Activated T-helper 1 cell treated with anti-CD3 and anti-CD28 coated beads, Interleukin-2, amount 50 U/mL, for 16 hours (primary cell): ENCODE results near the gene SLC6A12.

ENCODE experiments used
- DNase-seq, 2 donors: peaks; one replicate each; pipeline ENCODE4 v3.0.0-alpha.2; 2020; ENCODE audit warnings: low read depth in 1 of 2, low spot score in 1 of 2

SLC6A12 gene

DNA sequence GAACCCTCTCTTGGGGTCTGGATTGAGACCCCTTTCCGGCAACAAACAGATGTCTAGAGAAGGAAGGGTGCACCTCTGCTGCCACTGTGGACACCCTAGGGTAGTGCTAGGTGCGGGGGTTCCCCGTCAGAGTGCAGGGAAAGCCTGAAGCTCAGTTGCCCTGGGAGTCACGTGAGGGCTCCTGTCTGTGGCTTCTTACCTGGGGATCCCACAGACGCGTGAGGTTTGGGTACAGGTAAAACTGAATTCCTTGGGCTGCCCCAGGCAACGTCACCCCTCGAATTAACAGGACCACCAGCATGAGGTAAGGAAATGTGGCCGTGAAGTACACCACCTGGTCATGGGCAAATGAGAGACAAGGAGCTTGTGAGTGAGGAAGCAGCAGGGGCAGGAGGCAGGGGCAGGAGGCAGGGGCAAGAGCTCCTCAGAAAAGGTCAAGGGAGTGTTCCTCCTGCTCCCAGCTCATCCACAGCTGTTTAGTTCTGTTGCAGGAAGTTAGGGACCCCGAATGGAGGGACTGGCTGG is 21.0 kb upstream of the SLC6A12 start:
- DNase-seq, result no peak

DNA sequence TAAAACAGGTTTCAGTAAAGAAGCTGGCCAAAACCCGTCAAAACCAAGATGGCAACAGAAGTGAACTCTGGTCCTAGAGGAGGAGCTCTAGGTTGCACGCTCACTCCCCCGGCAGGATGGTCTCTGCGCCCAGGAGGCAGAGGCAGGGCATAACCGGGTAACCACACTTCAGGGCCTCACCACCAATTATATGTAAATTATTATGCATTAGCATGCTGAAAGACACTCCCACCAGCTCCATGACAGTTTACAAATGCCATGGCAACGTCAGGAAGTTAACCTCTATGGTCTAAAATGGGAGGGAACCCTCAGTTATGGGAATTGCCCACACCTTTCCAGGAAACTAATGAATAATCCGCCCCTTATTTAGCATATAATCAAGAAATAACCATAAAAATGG is 20.1 kb upstream of the SLC6A12 start:
- DNase-seq, result no peak

DNA sequence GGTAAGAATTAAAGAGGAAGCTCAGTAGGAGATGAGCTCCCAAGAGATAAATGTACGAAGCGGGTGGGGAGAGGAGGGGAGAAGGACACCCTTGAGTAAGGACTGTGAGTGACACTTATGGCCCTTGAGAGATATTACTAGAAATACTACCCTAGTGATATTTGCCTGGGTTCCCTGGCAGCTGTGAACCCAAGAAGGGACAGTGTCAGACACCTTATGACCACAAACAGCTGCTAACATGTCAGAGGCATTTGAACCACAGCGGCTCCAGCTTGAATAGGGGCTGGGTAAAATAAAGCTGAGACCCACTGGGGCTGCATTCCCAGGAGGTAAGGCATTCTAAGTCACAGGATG is 19.6 kb upstream of the SLC6A12 start:
- no peak for DNase-seq

DNA sequence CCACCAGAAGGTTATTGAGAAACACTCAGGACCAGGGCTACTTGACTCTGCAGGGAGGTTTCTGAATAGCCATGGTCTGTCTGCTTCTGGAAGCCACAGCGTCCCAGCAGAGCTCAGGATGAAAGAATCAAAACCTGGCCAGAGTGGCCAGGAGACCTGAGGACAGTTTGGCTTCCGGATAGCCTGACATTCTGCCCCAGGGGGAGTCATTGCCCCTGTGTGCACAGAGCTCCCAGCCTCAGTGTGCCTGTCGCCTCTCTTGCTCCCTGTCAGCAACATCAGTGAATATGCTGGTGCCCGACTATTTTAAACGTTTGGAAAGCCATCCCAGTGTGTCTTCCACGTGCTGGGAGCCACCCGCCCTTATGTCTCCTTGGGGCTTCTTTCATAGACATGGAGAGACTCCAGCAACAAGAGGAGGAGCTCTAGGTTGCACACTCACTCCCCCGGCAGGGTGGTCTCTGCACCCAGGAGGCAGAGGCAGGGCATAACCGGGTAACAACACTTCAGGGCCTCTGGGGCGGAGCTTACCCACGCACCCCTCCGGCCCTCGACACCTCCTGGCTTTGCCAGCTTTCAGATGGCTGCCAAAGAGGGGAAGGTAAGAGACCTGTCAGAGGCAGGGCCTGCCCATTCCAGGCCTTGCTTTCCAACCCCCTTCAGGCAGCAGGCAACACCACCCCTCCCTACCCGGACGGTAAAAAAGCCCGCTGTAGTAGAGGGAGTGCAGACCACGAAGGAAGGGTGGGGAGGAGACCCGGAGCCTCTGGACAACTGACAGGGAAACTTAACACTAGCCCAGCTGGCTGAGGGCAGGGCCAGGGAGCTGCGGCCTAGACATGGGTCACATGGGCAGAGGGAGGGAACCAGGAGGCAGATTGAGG is 19.0 kb upstream of the SLC6A12 start:
- DNase-seq, result no peak

GRCh38 chr12:230925-231671 is 17.1 kb upstream of the SLC6A12 start:
- DNase-seq, result no peak

DNA sequence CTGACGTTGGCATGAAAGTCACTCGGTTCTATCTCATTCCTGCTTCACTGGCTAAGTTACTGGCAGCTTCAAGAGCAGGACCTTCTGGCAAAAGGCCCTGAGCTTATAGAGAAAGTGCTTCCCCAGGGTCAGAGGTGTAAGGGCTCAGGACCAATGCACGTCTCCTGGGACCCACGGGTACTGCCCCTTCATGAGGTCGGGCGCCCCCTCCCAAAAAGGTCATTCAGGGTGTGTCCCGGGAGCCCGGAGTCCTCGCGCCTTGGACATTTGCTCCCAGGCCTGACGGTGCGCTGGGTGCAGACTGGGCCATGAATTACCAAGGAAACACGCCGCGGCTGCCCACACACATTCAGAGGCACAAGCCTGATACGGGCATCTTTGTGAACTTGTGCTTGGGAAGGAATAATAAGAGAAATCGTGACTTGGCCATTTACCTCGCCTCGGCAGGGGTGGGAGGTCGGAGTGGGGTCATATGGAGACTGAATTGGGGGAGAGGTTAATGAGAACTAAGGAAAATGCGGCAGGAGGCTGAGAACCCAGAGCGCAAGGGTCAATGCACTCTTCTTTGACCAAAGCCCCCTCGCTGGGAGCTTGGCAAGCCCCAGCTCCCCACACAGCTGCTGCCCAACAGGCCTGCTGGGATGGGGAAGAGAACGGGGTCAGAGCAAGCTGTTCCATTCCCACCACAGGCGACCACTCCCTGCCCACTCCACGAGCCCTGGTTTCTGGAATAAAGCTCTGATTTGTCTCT is 15.7 kb upstream of the SLC6A12 start:
- no peak for DNase-seq

GRCh38 chr12:228846-229200 is 14.9 kb upstream of the SLC6A12 start:
- DNase-seq, result no peak

DNA sequence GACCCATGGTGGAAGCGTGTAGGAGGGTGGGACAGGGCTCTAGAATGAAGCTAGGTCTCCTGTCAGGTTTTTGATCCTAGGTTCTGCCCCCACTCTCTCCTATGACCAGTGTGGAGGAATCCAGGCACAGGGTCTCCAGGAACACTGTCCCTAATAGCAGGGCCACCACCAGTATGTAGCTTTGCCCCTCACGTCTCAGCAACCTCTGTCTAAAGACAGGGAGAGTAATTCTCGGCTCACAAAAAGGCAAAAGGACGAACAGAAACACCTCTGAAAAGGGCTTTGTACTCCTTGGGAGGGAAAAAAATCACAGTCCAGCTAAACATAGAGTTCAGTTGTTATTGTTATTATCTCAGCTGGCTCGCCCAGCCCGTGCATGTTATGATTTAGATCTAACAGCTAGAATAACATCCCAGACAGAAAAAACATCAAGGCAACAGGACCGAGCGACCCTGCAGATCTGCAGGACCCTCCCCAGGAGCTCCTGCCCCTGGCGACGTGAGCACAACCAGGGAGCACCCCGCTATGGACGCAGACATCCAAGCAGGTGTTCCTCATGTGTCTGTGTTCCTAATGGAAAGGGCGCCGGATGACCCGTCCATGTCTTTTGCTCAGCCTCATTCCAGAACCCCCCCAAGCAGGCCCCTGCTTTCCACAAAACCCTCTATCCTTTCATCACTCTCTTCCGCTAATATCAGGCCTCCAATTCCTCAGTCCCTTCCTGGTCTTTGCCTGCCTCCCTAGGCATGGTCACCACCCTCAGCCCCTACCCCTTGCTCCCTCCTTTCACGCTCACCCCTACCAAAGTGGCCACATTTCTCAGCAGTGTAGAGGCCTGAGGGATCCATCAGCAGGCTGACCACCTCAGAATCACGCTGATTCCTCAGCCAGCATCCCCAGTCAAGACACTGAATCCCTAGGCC is 14.2 kb upstream of the SLC6A12 start:
- DNase-seq, result no peak

GRCh38 chr12:227286-227915 is 13.4 kb upstream of the SLC6A12 start:
- DNase-seq, result no peak

DNA sequence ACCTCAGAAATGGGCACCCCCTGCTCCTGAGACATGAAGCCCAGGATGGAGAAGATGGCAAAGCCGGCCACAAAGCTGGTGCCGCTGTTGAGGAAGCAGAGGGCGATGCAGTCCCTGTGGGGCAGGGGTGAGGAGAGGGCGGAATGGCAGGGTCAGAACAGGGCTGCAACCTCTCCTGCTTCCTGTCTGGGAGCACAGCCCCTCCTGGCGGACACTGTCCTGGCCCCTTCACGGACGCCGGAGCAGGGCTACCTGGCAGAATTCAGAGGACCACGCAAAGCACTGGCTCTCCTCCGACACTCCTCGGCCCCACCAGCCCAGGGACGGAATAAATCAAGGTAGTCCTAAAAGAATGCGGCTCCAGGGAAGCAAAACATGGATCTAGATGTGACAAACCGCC is 12.4 kb upstream of the SLC6A12 start:
- DNase-seq, result no peak

DNA sequence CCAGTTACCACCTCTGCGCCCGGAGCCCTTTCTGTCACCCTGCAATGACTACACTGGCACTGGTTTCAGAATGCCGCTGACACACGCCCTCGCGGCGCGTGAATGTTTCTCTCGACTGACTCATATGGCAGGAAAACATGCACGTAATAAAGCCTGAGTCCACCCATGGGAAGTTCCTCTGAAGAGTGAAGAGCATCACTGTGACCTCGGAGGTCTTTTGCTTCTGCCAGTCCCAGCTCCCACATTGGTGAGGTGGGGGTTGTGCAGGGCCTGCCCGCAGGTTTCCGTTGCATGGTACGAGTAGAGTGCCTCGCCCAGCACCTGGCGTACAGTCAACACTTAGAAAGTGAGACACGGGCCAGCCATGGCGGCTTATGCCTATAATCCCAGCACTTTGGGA is 11.1 kb upstream of the SLC6A12 start:
- DNase-seq, result no peak

GRCh38 chr12:224330-224729 is 10.4 kb upstream of the SLC6A12 start:
- no peak for DNase-seq

DNA sequence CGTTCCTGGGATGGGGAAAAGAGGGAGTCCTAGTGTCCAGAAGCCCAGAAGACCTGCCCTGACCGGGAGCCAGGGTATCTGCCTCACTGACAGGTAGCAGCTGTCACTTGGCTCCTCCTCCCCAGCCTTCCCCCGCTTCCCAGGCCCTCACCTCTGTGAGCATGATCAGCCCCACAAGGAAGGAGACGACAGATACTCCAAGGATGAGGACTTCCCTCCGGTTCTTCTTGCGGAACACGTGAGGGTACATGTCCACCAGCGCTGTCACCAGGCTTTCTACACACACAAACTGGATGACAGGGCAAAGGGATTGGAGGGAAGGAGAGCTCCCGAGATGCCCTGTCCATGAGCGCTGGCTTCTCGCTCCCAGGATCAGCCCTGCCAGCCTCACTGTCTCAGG is 9.9 kb upstream of the SLC6A12 start:
- DNase-seq, result no peak

- no peak for DNase-seq
Measured at GRCh38 chr12:221736-222135, 7.8 kb upstream of the SLC6A12 start.

DNA sequence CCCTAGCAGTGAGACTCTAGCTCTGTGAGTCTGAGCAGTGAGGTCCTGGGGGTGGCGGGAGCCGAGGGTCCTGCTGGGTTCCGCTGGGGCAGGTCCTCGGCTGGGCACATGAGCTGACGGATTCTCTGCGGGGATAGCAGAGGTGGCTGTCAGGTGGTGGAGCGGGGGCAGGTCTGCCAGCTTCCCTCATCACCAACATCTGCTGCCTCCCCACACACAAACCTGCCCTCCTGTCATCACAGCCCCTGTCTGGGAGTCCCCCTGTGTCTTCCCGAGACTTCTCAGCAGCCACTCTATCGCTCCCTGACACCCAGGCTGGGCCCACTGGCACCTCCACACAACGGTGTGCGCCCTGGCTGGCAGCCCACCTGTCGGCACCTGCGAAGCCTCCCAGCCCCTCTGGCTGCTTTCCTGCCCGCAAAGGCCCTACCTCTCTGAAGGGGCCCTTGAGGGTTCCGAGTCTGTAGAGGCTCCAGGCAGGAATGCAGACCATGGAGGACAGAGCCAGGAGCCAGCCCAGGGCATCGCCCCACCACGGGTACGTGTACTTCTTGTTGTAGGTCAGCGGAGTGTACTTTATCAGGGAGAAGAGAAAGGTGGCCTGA is 7.1 kb upstream of the SLC6A12 start:
- DNase-seq, result no peak

DNA sequence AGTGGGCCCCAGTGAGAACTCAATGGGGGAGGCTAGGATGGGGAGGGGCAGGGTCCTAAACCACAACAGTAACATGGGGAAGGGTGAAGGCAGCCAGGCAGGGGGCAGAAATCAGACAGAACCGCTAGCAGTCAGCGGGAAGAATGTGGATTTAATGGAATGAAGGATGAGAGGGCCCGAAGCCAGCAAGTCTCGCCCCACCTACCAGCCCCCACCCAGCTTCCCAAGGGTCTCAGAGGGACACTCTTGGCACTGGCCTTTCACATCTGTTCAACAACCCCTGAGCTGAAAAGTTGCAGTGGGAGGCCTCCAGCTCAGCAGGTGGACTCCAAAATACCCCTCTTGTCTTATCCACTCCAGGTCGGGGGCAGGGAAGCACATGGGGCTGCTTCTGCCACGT is 6.5 kb upstream of the SLC6A12 start:
- no peak for DNase-seq

DNA sequence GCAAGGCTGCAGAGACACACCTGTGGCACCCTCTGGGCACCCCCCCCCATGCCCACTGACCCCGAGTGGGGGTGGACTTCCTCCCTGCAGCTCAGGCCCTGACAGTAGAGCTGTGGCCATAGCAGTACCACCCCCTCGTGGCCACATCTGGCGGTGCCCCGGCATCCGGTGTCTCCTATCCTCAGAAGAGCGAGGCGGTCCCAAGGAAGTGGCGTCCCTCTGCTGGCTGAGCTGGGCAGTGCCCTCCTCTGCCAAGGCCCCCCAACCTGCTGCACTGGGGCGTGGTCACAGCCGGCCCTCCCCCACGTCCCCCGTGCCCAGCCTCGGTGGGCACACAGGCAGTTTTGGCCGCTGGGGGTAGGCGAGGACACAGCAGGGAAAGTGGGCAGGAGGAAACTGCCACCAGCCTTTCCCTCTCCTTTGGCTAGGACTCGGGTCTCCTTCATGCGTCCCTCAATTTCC is 6.0 kb upstream of the SLC6A12 start:
- DNase-seq, result no peak

DNA sequence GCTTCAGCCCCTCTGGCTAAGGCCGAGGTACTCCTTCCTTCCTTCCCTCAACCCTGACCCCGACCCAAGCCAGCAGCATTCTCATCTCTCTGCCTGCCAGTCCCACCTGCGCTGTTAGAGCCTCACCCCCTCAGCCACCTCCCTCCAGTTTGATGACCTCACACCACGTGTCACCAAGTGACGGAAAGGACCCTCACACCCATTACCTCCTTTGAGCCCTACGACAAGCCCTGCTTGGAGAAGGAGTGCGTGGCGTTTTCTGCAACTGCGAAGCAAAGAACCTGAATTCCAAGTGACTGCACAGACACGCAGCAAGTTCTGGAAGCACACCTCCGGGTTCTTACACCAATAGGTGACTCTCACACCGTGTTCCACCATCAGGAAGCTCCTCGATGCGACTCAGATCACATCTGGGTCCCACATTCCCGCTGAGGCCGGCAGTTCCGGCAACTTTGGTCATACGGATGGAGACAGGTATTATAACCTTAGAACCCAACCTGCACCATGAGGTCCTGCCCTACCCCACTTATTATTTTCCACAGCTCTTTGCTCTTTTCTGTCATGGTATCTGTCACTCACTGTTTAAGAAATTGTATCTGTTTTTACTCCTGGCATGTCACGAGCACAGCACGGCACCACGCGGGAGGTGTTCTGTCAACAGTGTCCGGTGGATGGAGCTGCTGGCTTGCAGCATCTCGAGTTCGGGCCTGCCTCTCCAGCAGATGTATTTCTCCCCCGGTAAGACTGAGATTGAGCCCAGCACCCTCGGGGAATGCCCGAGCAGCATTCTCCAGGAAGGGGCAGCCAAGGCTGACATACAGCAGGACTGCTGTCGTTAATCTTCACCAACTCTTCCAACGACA is 5.0 kb upstream of the SLC6A12 start:
- no peak for DNase-seq

DNA sequence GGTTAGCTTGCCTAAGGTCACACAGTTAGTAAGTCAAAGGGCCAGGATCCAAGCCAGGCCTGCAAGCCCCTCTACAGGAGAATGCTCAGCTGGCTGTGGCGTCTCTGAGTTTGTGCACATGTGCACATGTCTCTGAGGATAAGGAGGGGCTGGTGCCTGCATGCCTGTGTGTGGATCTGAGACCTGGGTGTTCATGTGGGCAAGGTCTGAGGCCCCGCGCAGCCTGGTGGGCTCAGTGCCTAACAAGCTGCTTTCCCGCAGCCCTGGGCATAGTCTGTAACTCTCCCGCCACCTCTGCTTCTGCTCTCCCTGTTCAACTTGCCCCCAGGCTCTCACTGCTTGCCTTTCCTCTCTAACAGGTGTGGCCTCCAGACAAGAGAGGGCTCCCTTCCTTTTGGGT is 4.3 kb upstream of the SLC6A12 start:
- no peak for DNase-seq
